ENCODE measurements around the gene MCF2L. TPM values are rescaled to one million over a fixed set of nuclear protein-coding genes. Genes with fewer than 3 reads are reported as not detected.
A peak's percentile ranks its signal among the peaks of the same experiment; 100 is the strongest.

MCF2L gene
- total RNA-seq, 1 donor from 2014 or later: 83.0 TPM

GRCh38 chr13:113001241-113002140 is 32.5 kb downstream of the MCF2L start:
- H3K27ac Mint-ChIP-seq (ENCODE audit: unreplicated experiment): peak overlapping the region; percentile 72
- H3K4me3 Mint-ChIP-seq (ENCODE audit: unreplicated experiment): peak overlapping the region; percentile 46
- peak; percentile 83 for DNase-seq

GRCh38 chr13:113002206-113002912 is 33.3 kb downstream of the MCF2L start:
- peaks cover 15% of the 10 kb centered on the region for H3K9me3 Mint-ChIP-seq (ENCODE audit: unreplicated experiment)
- H3K27me3 Mint-ChIP-seq (ENCODE audit: unreplicated experiment): peaks cover 11% of the 10 kb centered on the region
- H3K36me3 Mint-ChIP-seq (ENCODE audit: unreplicated experiment): no peaks in the 10 kb centered on the region
- TF ChIP-seq CTCF (IDR thresholded peaks at IDR 0.05; ENCODE audit: partially characterized antibody, unreplicated experiment): peak; percentile 29
- peaks cover 24% of the 10 kb centered on the region for H3K4me1 Mint-ChIP-seq (ENCODE audit: low read depth, unreplicated experiment)
- H3K27ac Mint-ChIP-seq (ENCODE audit: unreplicated experiment): peak overlapping the region; percentile 72
- H3K4me3 Mint-ChIP-seq (ENCODE audit: unreplicated experiment): no peak overlapping the region
- no peak for DNase-seq

More at GRCh38 chr13:113001241-113002140, 32.5 kb downstream of the MCF2L start:
- no peak for TF ChIP-seq CTCF (IDR thresholded peaks at IDR 0.05; ENCODE audit: partially characterized antibody, unreplicated experiment)
- Mint-ChIP-seq H3K27me3 (ENCODE audit: unreplicated experiment) (peaks cover 11% of the 10 kb centered on the region), H3K4me1 (ENCODE audit: low read depth, unreplicated experiment) (peaks cover 24% of the 10 kb centered on the region), H3K36me3 (ENCODE audit: unreplicated experiment) (no peaks in the 10 kb centered on the region), H3K9me3 (ENCODE audit: unreplicated experiment) (peaks cover 15% of the 10 kb centered on the region)

- Mint-ChIP-seq H3K27ac (ENCODE audit: unreplicated experiment) (no peak overlapping the region), H3K4me1 (ENCODE audit: low read depth, unreplicated experiment) (peaks cover 24% of the 10 kb centered on the region), H3K4me3 (ENCODE audit: unreplicated experiment) (no peak overlapping the region), H3K27me3 (ENCODE audit: unreplicated experiment) (peaks cover 11% of the 10 kb centered on the region), H3K9me3 (ENCODE audit: unreplicated experiment) (peaks cover 15% of the 10 kb centered on the region), H3K36me3 (ENCODE audit: unreplicated experiment) (no peaks in the 10 kb centered on the region)
- TF ChIP-seq CTCF (IDR thresholded peaks at IDR 0.05; ENCODE audit: partially characterized antibody, unreplicated experiment): no peak
- no peak for DNase-seq
These were observed 33.9 kb downstream of the MCF2L start for GRCh38 chr13:113002913-113003290.

GRCh38 chr13:113004126-113004525 is 35.1 kb downstream of the MCF2L start:
- peaks cover 10% of the 10 kb centered on the region for H3K9me3 Mint-ChIP-seq (ENCODE audit: unreplicated experiment)
- TF ChIP-seq CTCF (IDR thresholded peaks at IDR 0.05; ENCODE audit: partially characterized antibody, unreplicated experiment): no peak
- no peaks in the 10 kb centered on the region for H3K36me3 Mint-ChIP-seq (ENCODE audit: unreplicated experiment)
- H3K27ac Mint-ChIP-seq (ENCODE audit: unreplicated experiment): no peak overlapping the region
- peaks cover 8% of the 10 kb centered on the region for H3K27me3 Mint-ChIP-seq (ENCODE audit: unreplicated experiment)
- no peak overlapping the region for H3K4me3 Mint-ChIP-seq (ENCODE audit: unreplicated experiment)
- no peak for DNase-seq
- H3K4me1 Mint-ChIP-seq (ENCODE audit: low read depth, unreplicated experiment): peaks cover 16% of the 10 kb centered on the region
